ENCODE results near the gene STKLD1.

STKLD1 gene

GRCh38 chr9:133379153-133380086, 3.3 kb downstream of the STKLD1 start:
- peaks cover under 1 to 13% (median 10%) of the 10 kb centered on the region in 10 experiments; a peak in 19 of 20 replicates for H3K4me1 ChIP-seq
- H3K36me3 ChIP-seq, result no peaks in the 10 kb centered on the region
- no peak overlapping the region for H3K4me2 ChIP-seq
- peaks cover 0 to 14% (median 9%) of the 10 kb centered on the region in 11 experiments; a peak in 15 of 22 replicates for H3K9me3 ChIP-seq (replicated peaks in 1 of 11)
- H3K27ac ChIP-seq, result no peak overlapping the region
- H3K27me3 ChIP-seq, result no peaks in the 10 kb centered on the region
- no peak overlapping the region for H3K9ac ChIP-seq
- H3K4me3 ChIP-seq, result no peak overlapping the region
- peaks cover under 1 to 14% (median 11%) of the 10 kb centered on the region in 11 experiments; a peak in 18 of 22 replicates for H4K20me1 ChIP-seq
- no peak for TF ChIP-seq Cebpa-rat (IDR thresholded peaks at IDR 0.05)

GRCh38 chr9:133380734-133381133, 4.6 kb downstream of the STKLD1 start:
- peaks cover 0 to 14% (median 9%) of the 10 kb centered on the region in 11 experiments; a peak in 15 of 22 replicates for H3K9me3 ChIP-seq (replicated peaks in 1 of 11)
- H3K27ac ChIP-seq, result no peak overlapping the region
- no peak overlapping the region for H3K4me2 ChIP-seq
- H3K4me1 ChIP-seq, result peaks cover 0 to 9% (median 7%) of the 10 kb centered on the region in 10 experiments; a peak in 16 of 20 replicates
- peaks cover 0 to 1% (median 0%) of the 10 kb centered on the region in 11 experiments; a peak in 5 of 22 replicates for H4K20me1 ChIP-seq
- no peaks in the 10 kb centered on the region for H3K27me3 ChIP-seq
- no peak overlapping the region for H3K4me3 ChIP-seq
- no peak overlapping the region for H3K9ac ChIP-seq
- no peaks in the 10 kb centered on the region for H3K36me3 ChIP-seq
- TF ChIP-seq Cebpa-rat (IDR thresholded peaks at IDR 0.05), result no peak

- no peak for TF ChIP-seq Cebpa-rat (IDR thresholded peaks at IDR 0.05)
- Histone ChIP-seq H3K9me3 (replicated peaks in 1 of 11) (peaks cover 0 to 11% (median 8%) of the 10 kb centered on the region in 11 experiments; a peak in 15 of 22 replicates), H3K4me3 (no peak overlapping the region), H4K20me1 (no peaks in the 10 kb centered on the region), H3K9ac (no peak overlapping the region), H3K36me3 (no peaks in the 10 kb centered on the region), H3K4me1 (no peaks in the 10 kb centered on the region), H3K4me2 (no peak overlapping the region), H3K27me3 (no peaks in the 10 kb centered on the region), H3K27ac (no peak overlapping the region)
Observed at GRCh38 chr9:133382507-133383141, 6.5 kb downstream of the STKLD1 start.

- Histone ChIP-seq H3K27me3 (no peaks in the 10 kb centered on the region), H4K20me1 (no peaks in the 10 kb centered on the region), H3K4me3 (no peak overlapping the region), H3K9ac (no peak overlapping the region), H3K36me3 (no peaks in the 10 kb centered on the region), H3K9me3 (replicated peaks in 1 of 11) (peaks cover 0 to 2% (median under 1%) of the 10 kb centered on the region in 11 experiments; a peak in 7 of 22 replicates), H3K4me2 (no peak overlapping the region), H3K4me1 (no peaks in the 10 kb centered on the region), H3K27ac (no peak overlapping the region)
- no peak for TF ChIP-seq Cebpa-rat (IDR thresholded peaks at IDR 0.05)
Observed at GRCh38 chr9:133383438-133383837, 7.3 kb downstream of the STKLD1 start.

- Histone ChIP-seq H3K9me3 (replicated peaks in 1 of 11) (no peaks in the 10 kb centered on the region), H3K4me1 (no peaks in the 10 kb centered on the region), H3K9ac (no peak overlapping the region), H4K20me1 (no peaks in the 10 kb centered on the region), H3K4me2 (no peak overlapping the region), H3K27me3 (no peaks in the 10 kb centered on the region), H3K36me3 (no peaks in the 10 kb centered on the region), H3K27ac (no peak overlapping the region), H3K4me3 (no peak overlapping the region)
- no peak for TF ChIP-seq Cebpa-rat (IDR thresholded peaks at IDR 0.05)
Observed at GRCh38 chr9:133384736-133385321, 8.7 kb downstream of the STKLD1 start.

GRCh38 chr9:133385452-133385851, 9.3 kb downstream of the STKLD1 start:
- Histone ChIP-seq H3K4me3 (no peak overlapping the region), H4K20me1 (no peaks in the 10 kb centered on the region), H3K9ac (no peak overlapping the region), H3K4me2 (no peak overlapping the region), H3K4me1 (no peaks in the 10 kb centered on the region), H3K9me3 (replicated peaks in 1 of 11) (peaks cover 0 to 3% (median under 1%) of the 10 kb centered on the region in 11 experiments; a peak in 7 of 22 replicates), H3K36me3 (no peaks in the 10 kb centered on the region), H3K27ac (no peak overlapping the region), H3K27me3 (no peaks in the 10 kb centered on the region)
- TF ChIP-seq Cebpa-rat (IDR thresholded peaks at IDR 0.05), result no peak

- Histone ChIP-seq H3K9ac (no peak overlapping the region), H3K9me3 (replicated peaks in 1 of 11) (peaks cover 0 to 10% (median 6%) of the 10 kb centered on the region in 11 experiments; a peak in 12 of 22 replicates)
Observed at GRCh38 chr9:133386338-133386737, 10.2 kb downstream of the STKLD1 start.

GRCh38 chr9:133387680-133388079, 11.5 kb downstream of the STKLD1 start:
- Histone ChIP-seq H3K9me3 (replicated peaks in 1 of 11) (peaks cover 0 to 14% (median 8%) of the 10 kb centered on the region in 11 experiments; a peak in 12 of 22 replicates), H3K9ac (no peak overlapping the region), H3K4me3 (no peak overlapping the region), H3K27ac (no peak overlapping the region), H3K4me1 (no peaks in the 10 kb centered on the region), H3K4me2 (no peak overlapping the region), H4K20me1 (no peaks in the 10 kb centered on the region), H3K36me3 (no peaks in the 10 kb centered on the region), H3K27me3 (no peaks in the 10 kb centered on the region)
- TF ChIP-seq Cebpa-rat (IDR thresholded peaks at IDR 0.05), result no peak

More at GRCh38 chr9:133386338-133386737, 10.2 kb downstream of the STKLD1 start:
- Histone ChIP-seq H4K20me1 (no peaks in the 10 kb centered on the region), H3K4me2 (no peak overlapping the region), H3K27me3 (no peaks in the 10 kb centered on the region), H3K36me3 (no peaks in the 10 kb centered on the region), H3K4me1 (no peaks in the 10 kb centered on the region), H3K4me3 (no peak overlapping the region), H3K27ac (no peak overlapping the region)
- no peak for TF ChIP-seq Cebpa-rat (IDR thresholded peaks at IDR 0.05)

- Histone ChIP-seq H3K4me3 (no peak overlapping the region), H3K9me3 (replicated peaks in 1 of 11) (peaks cover 0 to 14% (median 8%) of the 10 kb centered on the region in 11 experiments; a peak in 12 of 22 replicates)
Observed at GRCh38 chr9:133389025-133389557, 12.9 kb downstream of the STKLD1 start.

More at GRCh38 chr9:133389025-133389557, 12.9 kb downstream of the STKLD1 start:
- Histone ChIP-seq H3K4me1 (no peaks in the 10 kb centered on the region), H3K27me3 (no peaks in the 10 kb centered on the region), H3K36me3 (no peaks in the 10 kb centered on the region), H3K4me2 (no peak overlapping the region), H4K20me1 (no peaks in the 10 kb centered on the region; a peak in 1 of 22 replicates), H3K27ac (no peak overlapping the region), H3K9ac (no peak overlapping the region)
- TF ChIP-seq Cebpa-rat (IDR thresholded peaks at IDR 0.05), result no peak

Measured in BLaER1 treated with 17β-estradiol and CSF1 and Interleukin-3, amounts not matched to agents 10 nM and 100 nM (cell line).